Neural cell (in vitro differentiated cells): ENCODE results near the gene TRAPPC13.

Experiments
- CTCF ChIP-seq: fragments of 450-650 bp; IDR thresholded peaks from 2 replicates; pipeline ENCODE4 v1.5.1; 2014; ENCODE audit warnings: antibody characterized with exemption, mild to moderate bottlenecking, moderate library complexity; ENCODE audit not compliant: poor library complexity, severe bottlenecking
- EP300 ChIP-seq: fragments of 450-650 bp; conservative IDR thresholded peaks from 2 replicates; pipeline ENCODE4 v1.6.1; 2014; ENCODE audit warnings: antibody characterized with exemption, mild to moderate bottlenecking, moderate library complexity; ENCODE audit not compliant: poor library complexity, severe bottlenecking
- EZH2 ChIP-seq: fragments of 200-600, 300-800 bp; shearing (Covaris generic), sonication (generic); IDR thresholded peaks from 2 replicates; pipeline ENCODE4 v1.6.1; 2014; ENCODE audit warnings: antibody characterized with exemption, low read length, borderline replicate concordance, mild to moderate bottlenecking; ENCODE audit not compliant: insufficient read depth, poor library complexity, severe bottlenecking
- POLR2AphosphoS5 ChIP-seq: IDR thresholded peaks from 2 replicates; pipeline ENCODE4 v1.6.1; 2012
- TAF1 ChIP-seq: IDR thresholded peaks from 2 replicates; pipeline ENCODE4 v1.6.1; 2012; ENCODE audit warnings: low read depth
- TF ChIP-seq, protein P1 (sequence below): IDR thresholded peaks from 2 replicates; pipeline ENCODE4 v1.6.1; 2012; ENCODE audit warnings: borderline replicate concordance

- TF ChIP-seq CTCF (no peak), EZH2 (no peak), POLR2AphosphoS5 (peak; percentile 46), EP300 (no peak), TAF1 (peak; percentile 30)
- TF ChIP-seq, protein P1, sequence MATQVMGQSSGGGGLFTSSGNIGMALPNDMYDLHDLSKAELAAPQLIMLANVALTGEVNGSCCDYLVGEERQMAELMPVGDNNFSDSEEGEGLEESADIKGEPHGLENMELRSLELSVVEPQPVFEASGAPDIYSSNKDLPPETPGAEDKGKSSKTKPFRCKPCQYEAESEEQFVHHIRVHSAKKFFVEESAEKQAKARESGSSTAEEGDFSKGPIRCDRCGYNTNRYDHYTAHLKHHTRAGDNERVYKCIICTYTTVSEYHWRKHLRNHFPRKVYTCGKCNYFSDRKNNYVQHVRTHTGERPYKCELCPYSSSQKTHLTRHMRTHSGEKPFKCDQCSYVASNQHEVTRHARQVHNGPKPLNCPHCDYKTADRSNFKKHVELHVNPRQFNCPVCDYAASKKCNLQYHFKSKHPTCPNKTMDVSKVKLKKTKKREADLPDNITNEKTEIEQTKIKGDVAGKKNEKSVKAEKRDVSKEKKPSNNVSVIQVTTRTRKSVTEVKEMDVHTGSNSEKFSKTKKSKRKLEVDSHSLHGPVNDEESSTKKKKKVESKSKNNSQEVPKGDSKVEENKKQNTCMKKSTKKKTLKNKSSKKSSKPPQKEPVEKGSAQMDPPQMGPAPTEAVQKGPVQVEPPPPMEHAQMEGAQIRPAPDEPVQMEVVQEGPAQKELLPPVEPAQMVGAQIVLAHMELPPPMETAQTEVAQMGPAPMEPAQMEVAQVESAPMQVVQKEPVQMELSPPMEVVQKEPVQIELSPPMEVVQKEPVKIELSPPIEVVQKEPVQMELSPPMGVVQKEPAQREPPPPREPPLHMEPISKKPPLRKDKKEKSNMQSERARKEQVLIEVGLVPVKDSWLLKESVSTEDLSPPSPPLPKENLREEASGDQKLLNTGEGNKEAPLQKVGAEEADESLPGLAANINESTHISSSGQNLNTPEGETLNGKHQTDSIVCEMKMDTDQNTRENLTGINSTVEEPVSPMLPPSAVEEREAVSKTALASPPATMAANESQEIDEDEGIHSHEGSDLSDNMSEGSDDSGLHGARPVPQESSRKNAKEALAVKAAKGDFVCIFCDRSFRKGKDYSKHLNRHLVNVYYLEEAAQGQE = peak; percentile 81
Measured at GRCh38 chr5:65624571-65625555, at the start of gene TRAPPC13, which contains the start of gene SHLD3.
